Mammary epithelial cell (primary cell): ENCODE results near the gene SUSD1.

ENCODE experiments used
- EZH2 ChIP-seq: IDR thresholded peaks from 2 replicates; pipeline ENCODE4 v1.6.1; 2012; ENCODE audit warnings: low read length, inconsistent platforms, borderline replicate concordance
- TF ChIP-seq, protein P1 (sequence below), 2 donors: IDR thresholded peaks in 1 of 2; conservative IDR thresholded peaks in 1 of 2; 2 replicates each; pipeline ENCODE4 v1.5.1; 2011 to 2012; ENCODE audit warnings: inconsistent platforms in 2 of 2, low read length in 2 of 2, mild to moderate bottlenecking in 2 of 2, control low read depth in 1 of 2, low read depth in 1 of 2; ENCODE audit not compliant: insufficient read depth in 1 of 2; ENCODE audit errors: extremely low read depth in 1 of 2

DNA sequence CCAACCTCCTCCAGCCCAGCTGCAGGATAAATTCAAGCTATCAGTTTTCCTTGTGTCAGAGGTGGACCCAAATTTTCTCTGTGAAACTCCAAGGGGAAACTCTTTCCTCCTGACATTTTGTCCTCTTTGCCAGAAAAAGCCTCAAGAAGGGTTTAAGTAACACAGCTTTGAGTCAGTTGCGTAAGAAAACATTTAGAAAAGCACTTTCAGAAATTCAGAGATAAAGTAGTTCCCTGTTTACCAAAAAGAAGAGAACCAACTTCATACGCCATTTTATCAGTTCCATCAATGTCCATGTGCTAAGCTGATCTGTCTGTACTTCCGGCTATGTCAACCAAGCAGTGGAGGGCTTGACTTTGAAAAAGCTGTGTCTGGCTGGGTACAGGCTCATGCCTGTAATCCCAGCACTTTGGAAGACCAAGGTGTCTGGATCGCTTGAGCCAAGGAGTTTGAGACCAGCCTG, 19.9 kb upstream of the SUSD1 start:
- no peak for TF ChIP-seq EZH2
- TF ChIP-seq, protein P1, sequence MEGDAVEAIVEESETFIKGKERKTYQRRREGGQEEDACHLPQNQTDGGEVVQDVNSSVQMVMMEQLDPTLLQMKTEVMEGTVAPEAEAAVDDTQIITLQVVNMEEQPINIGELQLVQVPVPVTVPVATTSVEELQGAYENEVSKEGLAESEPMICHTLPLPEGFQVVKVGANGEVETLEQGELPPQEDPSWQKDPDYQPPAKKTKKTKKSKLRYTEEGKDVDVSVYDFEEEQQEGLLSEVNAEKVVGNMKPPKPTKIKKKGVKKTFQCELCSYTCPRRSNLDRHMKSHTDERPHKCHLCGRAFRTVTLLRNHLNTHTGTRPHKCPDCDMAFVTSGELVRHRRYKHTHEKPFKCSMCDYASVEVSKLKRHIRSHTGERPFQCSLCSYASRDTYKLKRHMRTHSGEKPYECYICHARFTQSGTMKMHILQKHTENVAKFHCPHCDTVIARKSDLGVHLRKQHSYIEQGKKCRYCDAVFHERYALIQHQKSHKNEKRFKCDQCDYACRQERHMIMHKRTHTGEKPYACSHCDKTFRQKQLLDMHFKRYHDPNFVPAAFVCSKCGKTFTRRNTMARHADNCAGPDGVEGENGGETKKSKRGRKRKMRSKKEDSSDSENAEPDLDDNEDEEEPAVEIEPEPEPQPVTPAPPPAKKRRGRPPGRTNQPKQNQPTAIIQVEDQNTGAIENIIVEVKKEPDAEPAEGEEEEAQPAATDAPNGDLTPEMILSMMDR (conservative IDR thresholded peaks at IDR 0.05 in 1 of 2, IDR thresholded peaks at IDR 0.05 in 1 of 2; ENCODE audit: extremely low read depth in 1 of 2, insufficient read depth in 1 of 2, low read depth in 1 of 2, low read length in 2 of 2): no peak
